ENCODE measurements around the gene CLDN16.

Gene CLDN16

GRCh38 chr3:190429681-190430080 lies 41.7 kb downstream of the CLDN16 start:
- H2AFZ ChIP-seq (ENCODE audit: low read depth, low read length), result no peak overlapping the region
- no peak overlapping the region for H3K4me3 ChIP-seq (ENCODE audit: low read depth in 1 of 2, low read length in 2 of 2)
- H3K27ac ChIP-seq (ENCODE audit: low read length), result no peak overlapping the region
- no peaks in the 10 kb centered on the region for H3K27me3 ChIP-seq (ENCODE audit: insufficient read depth, low read length, poor library complexity)
- no peak overlapping the region for H3K4me2 ChIP-seq (ENCODE audit: insufficient read depth, low read length)
- H3K36me3 ChIP-seq (ENCODE audit: insufficient read depth, low read length), result no peaks in the 10 kb centered on the region
- no peak for TF ChIP-seq CTCF (IDR thresholded peaks at IDR 0.05; ENCODE audit: borderline replicate concordance, extremely low read depth, low read length, poor library complexity, severe bottlenecking)
- no peak for TF ChIP-seq EZH2 (IDR thresholded peaks at IDR 0.05; ENCODE audit: borderline replicate concordance, low read depth, low read length, severe bottlenecking)
- no peaks in the 10 kb centered on the region for H4K20me1 ChIP-seq (ENCODE audit: insufficient read depth, low read length)
- no peaks in the 10 kb centered on the region for H3K79me2 ChIP-seq (ENCODE audit: insufficient read depth, low read length)
- no peaks in the 10 kb centered on the region for H3K4me1 ChIP-seq (ENCODE audit: insufficient read depth, low read length)
- DNase-seq (no peak), ATAC-seq (ENCODE audit: insufficient read depth, low read depth) (no peak)
- no peak overlapping the region for H3K9ac ChIP-seq (ENCODE audit: low read depth, low read length)
- no peaks in the 10 kb centered on the region for H3K9me3 ChIP-seq (ENCODE audit: insufficient read depth, low read length, severe bottlenecking)

GRCh38 chr3:190430906-190431305 lies 42.9 kb downstream of the CLDN16 start:
- Histone ChIP-seq H3K27me3 (ENCODE audit: insufficient read depth, low read length, poor library complexity) (no peaks in the 10 kb centered on the region), H3K9ac (ENCODE audit: low read depth, low read length) (no peak overlapping the region), H3K9me3 (ENCODE audit: insufficient read depth, low read length, severe bottlenecking) (no peaks in the 10 kb centered on the region), H2AFZ (ENCODE audit: low read depth, low read length) (no peak overlapping the region), H3K79me2 (ENCODE audit: insufficient read depth, low read length) (no peaks in the 10 kb centered on the region), H3K4me2 (ENCODE audit: insufficient read depth, low read length) (no peak overlapping the region), H3K36me3 (ENCODE audit: insufficient read depth, low read length) (no peaks in the 10 kb centered on the region), H4K20me1 (ENCODE audit: insufficient read depth, low read length) (no peaks in the 10 kb centered on the region), H3K27ac (ENCODE audit: low read length) (no peak overlapping the region), H3K4me3 (ENCODE audit: low read depth in 1 of 2, low read length in 2 of 2) (no peak overlapping the region), H3K4me1 (ENCODE audit: insufficient read depth, low read length) (0 out of 2 replicates have a peak, but pooled peaks cover 2% of the 10 kb centered on the region)
- ATAC-seq (ENCODE audit: insufficient read depth, low read depth), result no peak
- TF ChIP-seq EZH2 (IDR thresholded peaks at IDR 0.05; ENCODE audit: borderline replicate concordance, low read depth, low read length, severe bottlenecking) (no peak), CTCF (IDR thresholded peaks at IDR 0.05; ENCODE audit: borderline replicate concordance, extremely low read depth, low read length, poor library complexity, severe bottlenecking) (no peak)
- DNase-seq, result no peak

DNA sequence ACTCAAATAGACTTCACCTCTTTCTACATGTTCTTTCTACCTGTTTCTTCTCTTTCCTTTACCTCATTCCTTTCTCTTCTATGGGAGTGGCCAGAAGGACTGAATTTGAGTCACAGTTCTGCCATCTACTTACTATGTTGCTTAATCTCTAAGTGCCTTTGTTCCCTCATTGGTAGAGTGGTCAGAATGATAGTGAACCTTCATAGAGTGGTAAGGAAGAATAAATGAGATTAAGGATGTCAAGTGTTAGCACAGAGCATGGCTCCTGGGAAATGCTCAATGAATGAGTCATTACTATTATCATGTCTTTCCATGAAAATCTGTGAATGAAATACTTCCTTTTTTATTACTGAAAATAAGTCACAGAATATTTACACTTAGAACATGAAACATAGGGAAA lies 44.3 kb downstream of the CLDN16 start:
- Histone ChIP-seq H3K27ac (ENCODE audit: low read length) (no peak overlapping the region), H3K36me3 (ENCODE audit: insufficient read depth, low read length) (no peaks in the 10 kb centered on the region), H4K20me1 (ENCODE audit: insufficient read depth, low read length) (no peaks in the 10 kb centered on the region), H3K9ac (ENCODE audit: low read depth, low read length) (no peak overlapping the region), H3K4me3 (ENCODE audit: low read depth in 1 of 2, low read length in 2 of 2) (no peak overlapping the region), H3K79me2 (ENCODE audit: insufficient read depth, low read length) (no peaks in the 10 kb centered on the region), H3K27me3 (ENCODE audit: insufficient read depth, low read length, poor library complexity) (no peaks in the 10 kb centered on the region), H3K4me2 (ENCODE audit: insufficient read depth, low read length) (no peak overlapping the region), H3K4me1 (ENCODE audit: insufficient read depth, low read length) (0 out of 2 replicates have a peak, but pooled peaks cover 2% of the 10 kb centered on the region), H3K9me3 (ENCODE audit: insufficient read depth, low read length, severe bottlenecking) (no peaks in the 10 kb centered on the region), H2AFZ (ENCODE audit: low read depth, low read length) (no peak overlapping the region)
- DNase-seq (no peak), ATAC-seq (ENCODE audit: insufficient read depth, low read depth) (no peak)
- TF ChIP-seq CTCF (IDR thresholded peaks at IDR 0.05; ENCODE audit: borderline replicate concordance, extremely low read depth, low read length, poor library complexity, severe bottlenecking) (no peak), EZH2 (IDR thresholded peaks at IDR 0.05; ENCODE audit: borderline replicate concordance, low read depth, low read length, severe bottlenecking) (no peak)

GRCh38 chr3:190433626-190434025 lies 45.7 kb downstream of the CLDN16 start:
- Histone ChIP-seq H3K36me3 (ENCODE audit: insufficient read depth, low read length) (no peaks in the 10 kb centered on the region), H2AFZ (ENCODE audit: low read depth, low read length) (no peak overlapping the region), H3K9ac (ENCODE audit: low read depth, low read length) (no peak overlapping the region), H3K4me2 (ENCODE audit: insufficient read depth, low read length) (no peak overlapping the region), H3K4me3 (ENCODE audit: low read depth in 1 of 2, low read length in 2 of 2) (no peak overlapping the region), H3K27ac (ENCODE audit: low read length) (no peak overlapping the region), H4K20me1 (ENCODE audit: insufficient read depth, low read length) (no peaks in the 10 kb centered on the region), H3K79me2 (ENCODE audit: insufficient read depth, low read length) (no peaks in the 10 kb centered on the region), H3K4me1 (ENCODE audit: insufficient read depth, low read length) (0 out of 2 replicates have a peak, but pooled peaks cover 2% of the 10 kb centered on the region), H3K9me3 (ENCODE audit: insufficient read depth, low read length, severe bottlenecking) (no peaks in the 10 kb centered on the region), H3K27me3 (ENCODE audit: insufficient read depth, low read length, poor library complexity) (no peaks in the 10 kb centered on the region)
- no peak for ATAC-seq (ENCODE audit: insufficient read depth, low read depth)
- no peak for TF ChIP-seq EZH2 (IDR thresholded peaks at IDR 0.05; ENCODE audit: borderline replicate concordance, low read depth, low read length, severe bottlenecking)
- TF ChIP-seq CTCF (IDR thresholded peaks at IDR 0.05; ENCODE audit: borderline replicate concordance, extremely low read depth, low read length, poor library complexity, severe bottlenecking), result no peak
- no peak for DNase-seq

All from DND-41 (cell line).